Measurements from ENCODE around the gene ABCA5. TPM values are rescaled to one million over a fixed set of nuclear protein-coding genes. Genes with fewer than 3 reads are reported as not detected.
A peak's percentile ranks its signal among the peaks of the same experiment; 100 is the strongest.

The ABCA5 gene
- total RNA-seq, 1 donor from 2014 or later: 485 TPM

- H3K9me3 Mint-ChIP-seq (ENCODE audit: unreplicated experiment): peaks cover 5% of the 10 kb centered on the region
- peaks cover 13% of the 10 kb centered on the region for H3K36me3 Mint-ChIP-seq (ENCODE audit: unreplicated experiment)
- DNase-seq: no peak
These were observed 90.0 kb downstream of the ABCA5 start for GRCh38 chr17:69236946-69237345.

GRCh38 chr17:69236464-69236863 lies 90.5 kb downstream of the ABCA5 start:
- no peak for DNase-seq
- no peak for TF ChIP-seq CTCF (IDR thresholded peaks at IDR 0.05; ENCODE audit: partially characterized antibody, unreplicated experiment)
- Mint-ChIP-seq H3K4me3 (ENCODE audit: unreplicated experiment) (no peak overlapping the region), H3K9me3 (ENCODE audit: unreplicated experiment) (peaks cover 5% of the 10 kb centered on the region), H3K27ac (ENCODE audit: unreplicated experiment) (no peak overlapping the region), H3K36me3 (ENCODE audit: unreplicated experiment) (peaks cover 13% of the 10 kb centered on the region), H3K27me3 (ENCODE audit: unreplicated experiment) (peaks cover 3% of the 10 kb centered on the region), H3K4me1 (ENCODE audit: low read depth, unreplicated experiment) (no peaks in the 10 kb centered on the region)

More at GRCh38 chr17:69236946-69237345, 90.0 kb downstream of the ABCA5 start:
- Mint-ChIP-seq H3K27me3 (ENCODE audit: unreplicated experiment) (peaks cover 3% of the 10 kb centered on the region), H3K4me3 (ENCODE audit: unreplicated experiment) (no peak overlapping the region), H3K27ac (ENCODE audit: unreplicated experiment) (no peak overlapping the region), H3K4me1 (ENCODE audit: low read depth, unreplicated experiment) (no peaks in the 10 kb centered on the region)
- TF ChIP-seq CTCF (IDR thresholded peaks at IDR 0.05; ENCODE audit: partially characterized antibody, unreplicated experiment): no peak

GRCh38 chr17:69235338-69236058 lies 91.4 kb downstream of the ABCA5 start:
- H3K9me3 Mint-ChIP-seq (ENCODE audit: unreplicated experiment): peaks cover 5% of the 10 kb centered on the region
- TF ChIP-seq CTCF (IDR thresholded peaks at IDR 0.05; ENCODE audit: partially characterized antibody, unreplicated experiment): peak; percentile 80
- peaks cover 3% of the 10 kb centered on the region for H3K27me3 Mint-ChIP-seq (ENCODE audit: unreplicated experiment)
- H3K4me3 Mint-ChIP-seq (ENCODE audit: unreplicated experiment): no peak overlapping the region
- DNase-seq: peak; percentile 76
- peak overlapping the region; percentile 52 for H3K27ac Mint-ChIP-seq (ENCODE audit: unreplicated experiment)
- H3K36me3 Mint-ChIP-seq (ENCODE audit: unreplicated experiment): peaks cover 17% of the 10 kb centered on the region
- H3K4me1 Mint-ChIP-seq (ENCODE audit: low read depth, unreplicated experiment): no peaks in the 10 kb centered on the region

GRCh38 chr17:69232650-69233049 lies 94.3 kb downstream of the ABCA5 start:
- Mint-ChIP-seq H3K36me3 (ENCODE audit: unreplicated experiment) (peaks cover 8% of the 10 kb centered on the region), H3K4me3 (ENCODE audit: unreplicated experiment) (no peak overlapping the region), H3K9me3 (ENCODE audit: unreplicated experiment) (peaks cover 5% of the 10 kb centered on the region), H3K4me1 (ENCODE audit: low read depth, unreplicated experiment) (no peaks in the 10 kb centered on the region), H3K27ac (ENCODE audit: unreplicated experiment) (no peak overlapping the region), H3K27me3 (ENCODE audit: unreplicated experiment) (no peaks in the 10 kb centered on the region)
- no peak for DNase-seq
- no peak for TF ChIP-seq CTCF (IDR thresholded peaks at IDR 0.05; ENCODE audit: partially characterized antibody, unreplicated experiment)

GRCh38 chr17:69231521-69231920 lies 95.4 kb downstream of the ABCA5 start:
- Mint-ChIP-seq H3K27ac (ENCODE audit: unreplicated experiment) (no peak overlapping the region), H3K4me3 (ENCODE audit: unreplicated experiment) (no peak overlapping the region), H3K27me3 (ENCODE audit: unreplicated experiment) (no peaks in the 10 kb centered on the region), H3K36me3 (ENCODE audit: unreplicated experiment) (peaks cover 8% of the 10 kb centered on the region), H3K4me1 (ENCODE audit: low read depth, unreplicated experiment) (no peaks in the 10 kb centered on the region), H3K9me3 (ENCODE audit: unreplicated experiment) (peaks cover 5% of the 10 kb centered on the region)
- no peak for TF ChIP-seq CTCF (IDR thresholded peaks at IDR 0.05; ENCODE audit: partially characterized antibody, unreplicated experiment)
- DNase-seq: no peak
